ENCODE data around the gene FGFR3.

FGFR3 gene

DNA sequence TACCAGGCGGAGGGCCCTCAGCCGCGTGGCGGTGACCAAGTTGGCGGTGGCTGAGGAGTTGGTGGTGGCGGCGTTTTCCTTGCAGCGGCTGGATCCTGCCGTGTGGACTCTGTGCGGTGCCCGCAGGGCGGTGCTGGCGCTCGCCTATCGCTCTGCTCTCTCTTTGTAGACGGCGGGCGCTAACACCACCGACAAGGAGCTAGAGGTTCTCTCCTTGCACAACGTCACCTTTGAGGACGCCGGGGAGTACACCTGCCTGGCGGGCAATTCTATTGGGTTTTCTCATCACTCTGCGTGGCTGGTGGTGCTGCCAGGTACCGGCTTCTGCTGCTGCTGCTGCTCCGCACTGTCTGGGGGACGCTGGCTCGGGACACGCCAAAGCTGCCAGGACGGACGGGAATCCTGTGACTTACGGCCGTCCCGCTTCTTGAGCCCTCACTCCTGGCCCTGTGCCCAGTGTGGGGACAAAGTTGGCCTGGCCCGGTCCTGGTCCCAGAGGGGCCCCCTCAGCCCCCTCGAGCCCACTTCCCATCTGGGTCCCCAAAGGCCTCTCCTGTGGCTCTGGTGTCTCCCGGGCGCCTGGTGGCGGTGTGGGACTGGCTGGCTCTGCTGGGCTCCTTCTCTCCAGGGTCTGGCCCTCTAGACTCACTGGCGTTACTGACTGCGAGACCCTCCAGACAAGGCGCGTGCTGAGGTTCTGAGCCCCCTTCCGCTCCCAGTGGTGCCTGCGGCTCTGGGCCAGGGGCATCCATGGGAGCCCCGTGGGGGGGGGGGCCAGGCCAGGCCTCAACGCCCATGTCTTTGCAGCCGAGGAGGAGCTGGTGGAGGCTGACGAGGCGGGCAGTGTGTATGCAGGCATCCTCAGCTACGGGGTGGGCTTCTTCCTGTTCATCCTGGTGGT, 10.7 kb downstream of the FGFR3 start:
- DNase-seq = no peak

DNA sequence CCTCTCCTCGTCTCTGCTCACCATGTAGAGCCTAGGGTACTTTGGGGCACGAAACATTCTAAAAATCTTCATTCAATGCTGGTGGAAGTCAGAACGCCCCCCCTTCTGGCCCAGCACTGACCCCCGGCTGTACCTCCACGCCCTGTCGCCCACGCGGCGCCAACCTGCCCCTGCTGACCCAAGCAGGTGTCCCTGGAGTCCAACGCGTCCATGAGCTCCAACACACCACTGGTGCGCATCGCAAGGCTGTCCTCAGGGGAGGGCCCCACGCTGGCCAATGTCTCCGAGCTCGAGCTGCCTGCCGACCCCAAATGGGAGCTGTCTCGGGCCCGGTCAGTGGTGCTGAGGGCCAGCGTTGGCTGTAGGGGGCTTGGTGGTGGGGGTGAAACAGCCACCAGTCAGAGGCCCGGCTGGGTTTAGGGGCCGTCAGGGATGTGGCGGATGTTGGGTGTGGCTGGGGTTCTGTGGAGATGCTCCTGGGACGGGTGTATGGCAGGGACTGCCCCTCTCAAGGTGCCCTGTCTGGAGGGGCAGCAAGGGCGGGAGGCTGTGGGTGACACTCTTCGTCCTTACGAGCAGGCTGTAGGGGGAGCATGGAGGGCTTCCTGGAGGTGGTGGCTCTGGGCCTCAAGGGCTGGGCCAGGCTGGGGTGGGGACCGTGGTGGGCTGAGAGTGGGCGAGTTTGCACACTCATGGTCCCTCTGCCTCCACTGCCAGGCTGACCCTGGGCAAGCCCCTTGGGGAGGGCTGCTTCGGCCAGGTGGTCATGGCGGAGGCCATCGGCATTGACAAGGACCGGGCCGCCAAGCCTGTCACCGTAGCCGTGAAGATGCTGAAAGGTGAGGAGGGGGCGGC, 11.8 kb downstream of the FGFR3 start:
- no peak for DNase-seq

DNA sequence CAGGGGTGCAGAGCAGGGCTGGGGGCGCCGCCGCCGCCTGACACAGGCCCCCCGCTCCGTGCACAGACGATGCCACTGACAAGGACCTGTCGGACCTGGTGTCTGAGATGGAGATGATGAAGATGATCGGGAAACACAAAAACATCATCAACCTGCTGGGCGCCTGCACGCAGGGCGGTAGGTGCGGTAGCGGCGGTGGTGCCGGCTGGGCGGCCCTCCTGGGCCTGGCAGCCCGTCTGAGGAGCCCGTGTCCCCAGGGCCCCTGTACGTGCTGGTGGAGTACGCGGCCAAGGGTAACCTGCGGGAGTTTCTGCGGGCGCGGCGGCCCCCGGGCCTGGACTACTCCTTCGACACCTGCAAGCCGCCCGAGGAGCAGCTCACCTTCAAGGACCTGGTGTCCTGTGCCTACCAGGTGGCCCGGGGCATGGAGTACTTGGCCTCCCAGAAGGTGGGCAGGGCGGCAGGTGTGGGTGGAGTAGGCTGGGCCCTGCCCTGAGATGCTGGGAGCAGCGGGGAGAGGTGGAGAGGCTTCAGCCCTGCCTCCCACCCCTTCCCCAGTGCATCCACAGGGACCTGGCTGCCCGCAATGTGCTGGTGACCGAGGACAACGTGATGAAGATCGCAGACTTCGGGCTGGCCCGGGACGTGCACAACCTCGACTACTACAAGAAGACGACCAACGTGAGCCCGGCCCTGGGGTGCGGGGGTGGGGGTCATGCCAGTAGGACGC, 12.6 kb downstream of the FGFR3 start:
- DNase-seq = no peak

DNA sequence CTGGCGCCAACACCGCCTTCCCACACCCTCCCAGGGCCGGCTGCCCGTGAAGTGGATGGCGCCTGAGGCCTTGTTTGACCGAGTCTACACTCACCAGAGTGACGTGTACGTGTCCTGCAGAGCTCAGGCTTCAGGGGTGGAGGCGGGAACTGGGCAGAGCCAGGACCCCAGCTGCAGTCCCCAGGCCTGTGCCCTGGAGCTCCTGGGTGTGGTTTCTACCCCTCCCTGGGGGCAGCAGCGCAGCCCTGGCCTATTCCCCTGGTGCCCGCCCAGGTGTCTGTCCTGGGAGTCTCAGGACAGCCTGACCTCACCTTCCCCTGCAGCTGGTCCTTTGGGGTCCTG, 13.1 kb downstream of the FGFR3 start:
- DNase-seq = no peak

- DNase-seq = no peak
These were observed 13.7 kb downstream of the FGFR3 start for GRCh38 chr4:1806596-1807331.

DNA sequence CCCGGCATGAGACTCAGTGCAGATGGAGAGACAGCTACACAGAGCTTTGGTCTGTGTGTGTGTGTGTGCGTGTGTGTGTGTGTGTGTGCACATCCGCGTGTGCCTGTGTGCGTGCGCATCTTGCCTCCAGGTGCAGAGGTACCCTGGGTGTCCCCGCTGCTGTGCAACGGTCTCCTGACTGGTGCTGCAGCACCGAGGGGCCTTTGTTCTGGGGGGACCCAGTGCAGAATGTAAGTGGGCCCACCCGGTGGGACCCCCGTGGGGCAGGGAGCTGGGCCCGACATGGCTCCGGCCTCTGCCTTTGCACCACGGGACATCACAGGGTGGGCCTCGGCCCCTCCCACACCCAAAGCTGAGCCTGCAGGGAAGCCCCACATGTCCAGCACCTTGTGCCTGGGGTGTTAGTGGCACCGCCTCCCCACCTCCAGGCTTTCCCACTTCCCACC, 14.3 kb downstream of the FGFR3 start:
- no peak for DNase-seq

DNA sequence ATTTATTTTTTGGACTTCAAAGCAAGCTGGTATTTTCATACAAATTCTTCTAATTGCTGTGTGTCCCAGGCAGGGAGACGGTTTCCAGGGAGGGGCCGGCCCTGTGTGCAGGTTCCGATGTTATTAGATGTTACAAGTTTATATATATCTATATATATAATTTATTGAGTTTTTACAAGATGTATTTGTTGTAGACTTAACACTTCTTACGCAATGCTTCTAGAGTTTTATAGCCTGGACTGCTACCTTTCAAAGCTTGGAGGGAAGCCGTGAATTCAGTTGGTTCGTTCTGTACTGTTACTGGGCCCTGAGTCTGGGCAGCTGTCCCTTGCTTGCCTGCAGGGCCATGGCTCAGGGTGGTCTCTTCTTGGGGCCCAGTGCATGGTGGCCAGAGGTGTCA, 15.3 kb downstream of the FGFR3 start:
- no peak for DNase-seq

- no peak for DNase-seq
These were observed 16.0 kb downstream of the FGFR3 start for GRCh38 chr4:1808851-1809753.

DNA sequence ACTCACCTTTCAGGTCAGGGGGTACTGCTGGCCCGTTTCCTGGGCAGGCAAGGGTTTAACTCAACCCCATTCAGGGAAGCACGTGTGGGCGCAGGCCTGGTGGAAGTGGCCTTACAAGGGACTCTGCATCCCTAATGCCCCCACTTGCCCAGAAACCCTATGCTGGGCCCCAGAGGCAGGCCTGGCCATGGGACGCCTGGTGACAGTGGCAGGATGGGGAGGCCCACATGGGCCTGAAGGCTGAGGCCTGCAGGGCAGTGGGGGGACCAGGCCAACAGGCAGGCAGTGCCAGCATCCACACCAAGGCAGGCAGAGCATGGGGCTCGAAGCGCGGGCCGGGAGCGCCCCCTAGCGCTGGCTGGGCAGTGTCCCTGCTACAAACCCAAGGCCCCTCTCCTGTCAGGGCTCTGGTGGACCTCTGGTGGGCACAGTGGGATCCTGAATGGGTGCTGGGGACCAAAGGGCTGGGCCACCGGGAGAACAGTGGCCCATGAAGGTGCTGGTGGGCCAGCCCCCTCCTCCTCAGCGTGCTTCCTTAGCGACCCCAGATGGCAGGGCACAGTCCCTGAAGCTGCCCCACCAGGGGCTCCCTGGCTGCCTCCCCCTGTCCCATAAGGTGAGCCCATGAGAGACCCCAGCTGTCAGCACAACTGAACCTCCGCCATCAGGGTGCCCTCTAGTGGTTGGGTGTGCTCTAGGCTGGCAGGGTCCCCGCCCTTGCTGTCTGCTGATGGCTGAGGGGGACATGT, 16.8 kb downstream of the FGFR3 start:
- peak; percentile 79 for DNase-seq

- no peak for DNase-seq
These were observed 17.7 kb downstream of the FGFR3 start for GRCh38 chr4:1810765-1811164.

DNA sequence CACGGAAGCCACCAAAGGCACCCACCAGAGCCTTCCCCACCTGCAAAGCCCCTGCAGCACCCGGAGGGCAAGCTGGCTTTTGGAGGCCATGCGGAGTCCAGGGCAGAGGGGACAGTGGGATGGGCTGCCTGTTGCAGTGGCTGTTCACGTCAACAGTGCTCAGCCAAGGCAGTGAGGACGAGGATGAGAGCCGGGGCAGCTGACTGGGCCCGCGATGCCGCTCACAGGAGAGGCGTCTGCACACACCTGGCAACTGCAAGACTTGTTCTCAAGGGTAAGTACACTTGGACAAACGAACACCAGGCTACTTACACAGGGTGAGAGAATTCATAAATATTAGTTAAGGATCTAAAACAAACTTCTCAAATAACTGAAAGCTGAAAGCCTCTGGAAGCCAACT, 19.6 kb downstream of the FGFR3 start:
- DNase-seq = no peak

- DNase-seq = no peak
These were observed 20.1 kb downstream of the FGFR3 start for GRCh38 chr4:1813231-1813630.

DNA sequence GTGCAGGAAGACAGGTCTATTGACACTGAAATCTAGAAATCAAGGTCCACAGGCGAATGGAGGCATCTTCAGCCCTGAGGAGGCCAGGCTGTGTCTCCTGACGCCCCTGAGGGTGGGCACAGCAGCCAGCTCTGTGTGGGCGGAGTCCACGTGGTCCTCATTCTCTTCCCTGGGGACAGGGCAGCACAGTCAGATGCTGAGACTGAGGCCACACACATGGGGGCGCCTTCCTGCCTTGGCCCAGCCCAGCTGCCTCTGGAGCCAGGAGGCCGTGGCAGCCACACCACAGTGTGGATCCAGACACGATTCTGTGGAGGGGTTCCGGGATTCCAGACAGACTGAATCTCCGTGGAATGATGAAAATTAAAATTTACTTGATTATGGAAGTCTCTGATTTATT, 20.8 kb downstream of the FGFR3 start:
- DNase-seq = no peak

DNA sequence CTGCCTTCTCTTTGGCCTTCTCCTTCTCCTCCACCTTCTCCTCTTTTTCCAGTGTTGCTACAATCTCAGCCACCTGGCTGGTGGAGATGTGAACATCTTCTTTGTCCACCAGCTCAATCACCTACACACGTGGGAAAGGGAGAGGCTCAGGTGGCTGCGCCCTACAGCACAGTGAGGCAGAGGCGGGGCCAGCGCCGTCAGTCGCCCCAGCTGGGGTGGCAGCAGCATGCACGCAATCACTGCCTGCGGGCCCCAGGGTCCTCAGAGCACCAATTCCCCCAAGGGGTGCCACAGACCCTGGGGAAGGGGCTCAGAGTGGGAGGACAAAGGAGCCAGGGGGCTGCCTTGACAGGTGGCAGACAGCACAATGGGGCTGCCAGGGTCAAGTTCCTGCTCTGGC, 21.4 kb downstream of the FGFR3 start:
- no peak for DNase-seq

DNA sequence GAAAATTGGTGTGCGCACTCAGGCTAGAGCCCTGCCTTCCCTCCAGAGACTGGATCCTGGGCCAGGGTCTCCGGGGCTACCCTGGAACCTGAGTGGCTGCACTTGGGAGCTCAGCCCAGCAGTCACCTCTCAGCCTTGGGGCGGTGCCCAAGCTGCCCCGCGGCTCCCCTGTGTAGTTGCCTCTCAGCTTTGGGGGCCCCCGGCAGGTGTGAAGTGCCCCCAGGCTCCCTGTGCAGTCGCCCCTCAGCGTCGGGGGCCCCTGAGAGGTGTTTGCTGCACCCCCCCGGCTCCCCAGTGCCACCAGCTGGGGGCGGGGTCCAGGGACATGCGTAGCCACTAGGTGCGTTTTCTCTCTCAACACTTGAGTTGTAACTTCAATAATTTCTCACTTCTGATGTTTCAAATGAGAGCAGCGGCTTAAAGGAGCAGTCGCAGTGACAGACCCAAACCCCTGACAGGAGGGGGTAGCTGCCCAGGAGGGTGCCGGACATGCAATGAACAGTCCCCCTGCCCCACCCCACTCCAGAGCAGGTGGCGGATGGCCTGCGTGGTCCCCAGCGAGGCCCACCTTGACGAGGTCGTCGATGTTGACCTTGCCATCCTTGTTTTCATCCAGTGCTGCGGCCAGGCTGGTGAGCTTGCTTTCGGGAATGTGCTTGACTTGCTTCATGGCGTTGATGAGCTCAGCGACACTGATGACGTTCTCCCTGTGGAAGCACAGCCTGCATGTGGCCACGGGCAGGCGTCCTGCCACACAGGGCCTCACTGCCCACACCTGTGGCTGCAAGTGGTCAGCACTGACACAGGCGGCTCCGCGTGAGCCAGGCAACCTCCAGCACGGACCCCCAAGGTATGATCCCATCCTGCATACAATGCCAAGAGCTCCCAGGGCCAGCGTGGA, 22.3 kb downstream of the FGFR3 start:
- DNase-seq = no peak

DNA sequence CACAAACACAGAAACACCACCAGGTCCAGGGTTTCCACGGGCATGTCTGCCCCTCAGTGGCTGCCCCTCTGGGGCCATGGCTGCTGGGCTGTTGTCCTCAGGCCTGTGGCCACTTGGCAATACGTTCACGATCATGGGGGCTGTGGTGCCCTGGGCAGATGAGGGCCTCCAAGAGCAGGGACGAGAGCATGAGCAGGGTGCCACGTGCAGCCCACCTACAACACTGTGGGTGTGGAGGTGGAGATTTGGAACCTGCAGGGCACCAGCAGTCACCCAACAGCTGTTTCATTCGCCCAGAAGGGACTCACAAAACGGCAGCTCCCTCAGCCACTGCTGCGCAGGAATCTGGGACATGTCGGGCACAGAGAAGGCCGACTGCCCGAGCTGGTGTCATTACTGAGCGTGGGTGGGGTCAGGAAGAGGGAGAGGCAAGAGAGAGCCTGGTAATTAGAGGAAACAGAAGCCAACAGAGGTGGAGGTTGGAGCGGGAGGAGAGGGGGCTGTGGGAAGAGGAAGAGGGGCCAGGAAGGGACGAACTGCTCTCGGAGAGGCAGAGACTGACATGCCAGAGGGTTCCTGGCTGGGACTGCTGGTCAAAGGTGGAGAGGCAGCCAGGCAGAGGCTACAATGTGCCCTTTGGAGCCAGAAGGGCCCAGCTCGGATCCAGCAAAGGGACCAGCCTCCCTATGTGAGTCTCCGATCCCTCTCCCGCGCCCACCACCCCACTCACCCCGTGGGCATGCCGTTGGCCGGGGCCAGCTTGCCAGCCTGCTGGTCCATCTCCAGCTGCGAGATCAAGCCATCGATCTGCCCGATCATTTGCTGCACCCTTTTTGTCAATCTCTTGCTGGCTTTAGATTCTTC, 23.1 kb downstream of the FGFR3 start:
- no peak for DNase-seq

GRCh38 chr4:1819284-1819683, 26.2 kb downstream of the FGFR3 start:
- no peak for DNase-seq

- no peak for DNase-seq
These were observed 26.7 kb downstream of the FGFR3 start for GRCh38 chr4:1819816-1820215.

All from stimulated activated CD4-positive, alpha-beta T cell treated with anti-CD3 and anti-CD28 coated beads, Interleukin-15, amount 100 ng/mL, for 24 hours (primary cell).